Astrocyte (in vitro differentiated cells and primary cell): ENCODE results near the gene CHFR. TPM values are rescaled to one million over a fixed set of nuclear protein-coding genes. Genes with fewer than 3 reads are reported as not detected.

Experiments
- DNase-seq: peaks from one replicate; pipeline ENCODE4 v3.0.0-alpha.2; 2010; ENCODE audit warnings: low read depth
- FAIRE-seq: peaks from 2 replicates; lab custom pipeline; 2011; peaks lifted over from hg19 to GRCh38; lab: Jason Lieb, UNC
- H2AFZ ChIP-seq: 2 replicates; pipeline ENCODE4 v1.6.0; 2012; ENCODE audit warnings: low read depth, low read length, inconsistent platforms
- H3K27ac ChIP-seq: 2 replicates; pipeline ENCODE4 v1.5.1; 2011; ENCODE audit warnings: low read depth, low read length, inconsistent platforms
- H3K27me3 ChIP-seq: 2 replicates; pipeline ENCODE4 v1.6.0; 2011; ENCODE audit warnings: low read length, inconsistent platforms; ENCODE audit not compliant: insufficient read depth
- H3K36me3 ChIP-seq: 2 replicates; pipeline ENCODE4 v1.5.1; 2011; ENCODE audit warnings: low read length, inconsistent platforms; ENCODE audit not compliant: insufficient read depth
- H3K4me1 ChIP-seq: 2 replicates; pipeline ENCODE4 v1.5.1; 2011; ENCODE audit warnings: low read length, inconsistent platforms; ENCODE audit not compliant: insufficient read depth
- H3K4me2 ChIP-seq: 2 replicates; pipeline ENCODE4 v1.6.0; 2012; ENCODE audit warnings: low read length, inconsistent platforms
- H3K4me3 ChIP-seq: 2 replicates; pipeline ENCODE4 v1.5.1; 2011; ENCODE audit warnings: low read depth, mild to moderate bottlenecking, low read length, inconsistent platforms; ENCODE audit not compliant: insufficient read depth
- H3K79me2 ChIP-seq: 2 replicates; pipeline ENCODE4 v1.6.0; 2012; ENCODE audit warnings: mild to moderate bottlenecking, low read length, inconsistent platforms; ENCODE audit not compliant: insufficient read depth
- H3K9ac ChIP-seq: 2 replicates; pipeline ENCODE4 v1.6.0; 2012; ENCODE audit warnings: mild to moderate bottlenecking, low read length, inconsistent platforms
- H3K9me3 ChIP-seq: 2 replicates; pipeline ENCODE4 v1.5.1; 2012; ENCODE audit warnings: low read depth, mild to moderate bottlenecking, low read length, inconsistent platforms; ENCODE audit not compliant: insufficient read depth
- H4K20me1 ChIP-seq: 2 replicates; pipeline ENCODE4 v1.6.0; 2012; ENCODE audit warnings: low read length, inconsistent platforms; ENCODE audit not compliant: insufficient read depth
- H3K27ac Mint-ChIP-seq: one replicate; pipeline ENCODE4 v1.8.0; 2021; ENCODE audit warnings: mild to moderate bottlenecking, mixed read lengths; ENCODE audit not compliant: unreplicated experiment
- H3K27me3 Mint-ChIP-seq: one replicate; pipeline ENCODE4 v1.8.0; 2021; ENCODE audit warnings: low read depth, mixed read lengths; ENCODE audit not compliant: unreplicated experiment
- H3K36me3 Mint-ChIP-seq: one replicate; pipeline ENCODE4 v1.8.0; 2021; ENCODE audit warnings: low read depth, mixed read lengths; ENCODE audit not compliant: unreplicated experiment
- H3K4me1 Mint-ChIP-seq: one replicate; pipeline ENCODE4 v1.8.0; 2021; ENCODE audit warnings: low read depth, mixed read lengths; ENCODE audit not compliant: unreplicated experiment
- H3K4me3 Mint-ChIP-seq: one replicate; pipeline ENCODE4 v1.8.0; 2021; ENCODE audit warnings: mild to moderate bottlenecking, moderate library complexity, mixed read lengths; ENCODE audit not compliant: unreplicated experiment
- H3K9me3 Mint-ChIP-seq: one replicate; pipeline ENCODE4 v1.8.0; 2021; ENCODE audit warnings: mild to moderate bottlenecking, mixed read lengths; ENCODE audit not compliant: unreplicated experiment
- CTCF ChIP-seq: IDR thresholded peaks from 2 replicates; pipeline ENCODE4 v1.5.1; 2011; ENCODE audit warnings: low read depth, mild to moderate bottlenecking, inconsistent platforms, low read length, moderate library complexity; ENCODE audit not compliant: insufficient read depth
- EZH2 ChIP-seq: IDR thresholded peaks from 2 replicates; pipeline ENCODE4 v1.6.1; 2012; ENCODE audit warnings: mild to moderate bottlenecking, low read length, inconsistent platforms; ENCODE audit not compliant: insufficient read depth
- total RNA-seq: library from RNA; stranded (reverse); gene quantifications from 2 replicates; pipeline ENCODE4 v1.2.1, GENCODE V29; 2021

CHFR gene
- total RNA-seq, 1 donor from 2014 or later: 66.6 TPM

GRCh38 chr12:132806857-132807256, 80.5 kb downstream of the CHFR start:
- H3K27me3 ChIP-seq: no peaks in the 10 kb centered on the region
- H3K4me1 ChIP-seq: no peaks in the 10 kb centered on the region
- H3K79me2 ChIP-seq: peaks cover 56% of the 10 kb centered on the region
- H3K9ac ChIP-seq: no peak overlapping the region
- FAIRE-seq (no peak), DNase-seq (no peak)
- H4K20me1 ChIP-seq: peaks cover 80% of the 10 kb centered on the region
- Mint-ChIP-seq H3K36me3 (peaks cover 22% of the 10 kb centered on the region), H3K27me3 (no peaks in the 10 kb centered on the region), H3K4me3 (no peak overlapping the region), H3K9me3 (no peaks in the 10 kb centered on the region), H3K27ac (no peak overlapping the region), H3K4me1 (peaks cover 10% of the 10 kb centered on the region)
- no peak overlapping the region for H3K4me3 ChIP-seq
- TF ChIP-seq CTCF: no peak
- no peak for TF ChIP-seq EZH2
- H3K27ac ChIP-seq: no peak overlapping the region
- no peak overlapping the region for H3K4me2 ChIP-seq
- H3K9me3 ChIP-seq: no peaks in the 10 kb centered on the region
- no peak overlapping the region for H2AFZ ChIP-seq
- peaks cover 42% of the 10 kb centered on the region for H3K36me3 ChIP-seq

GRCh38 chr12:132804426-132804861, 83.0 kb downstream of the CHFR start:
- H3K4me1 ChIP-seq: no peaks in the 10 kb centered on the region
- no peak overlapping the region for H3K4me2 ChIP-seq
- DNase-seq (no peak), FAIRE-seq (no peak)
- no peaks in the 10 kb centered on the region for H3K27me3 Mint-ChIP-seq
- H3K4me3 ChIP-seq: no peak overlapping the region
- peaks cover 25% of the 10 kb centered on the region for H3K36me3 Mint-ChIP-seq
- no peak for TF ChIP-seq CTCF
- TF ChIP-seq EZH2: no peak
- peaks cover 84% of the 10 kb centered on the region for H4K20me1 ChIP-seq
- H3K9ac ChIP-seq: no peak overlapping the region
- H3K4me3 Mint-ChIP-seq: no peak overlapping the region
- peaks cover 61% of the 10 kb centered on the region for H3K36me3 ChIP-seq
- H3K9me3 Mint-ChIP-seq: no peaks in the 10 kb centered on the region
- peaks cover 10% of the 10 kb centered on the region for H3K4me1 Mint-ChIP-seq
- H2AFZ ChIP-seq: no peak overlapping the region
- H3K9me3 ChIP-seq: no peaks in the 10 kb centered on the region
- no peak overlapping the region for H3K27ac Mint-ChIP-seq
- H3K27ac ChIP-seq: no peak overlapping the region
- H3K79me2 ChIP-seq: peaks cover 74% of the 10 kb centered on the region
- H3K27me3 ChIP-seq: no peaks in the 10 kb centered on the region

GRCh38 chr12:132803888-132804287, 83.5 kb downstream of the CHFR start:
- no peak overlapping the region for H3K9ac ChIP-seq
- no peaks in the 10 kb centered on the region for H3K9me3 ChIP-seq
- Mint-ChIP-seq H3K9me3 (no peaks in the 10 kb centered on the region), H3K27me3 (no peaks in the 10 kb centered on the region), H3K36me3 (peaks cover 23% of the 10 kb centered on the region), H3K4me3 (no peak overlapping the region), H3K4me1 (peaks cover 10% of the 10 kb centered on the region), H3K27ac (peak overlapping the region; percentile 66)
- peak; percentile 41 for DNase-seq
- H3K4me2 ChIP-seq: no peak overlapping the region
- no peak overlapping the region for H3K4me3 ChIP-seq
- H3K4me1 ChIP-seq: no peaks in the 10 kb centered on the region
- no peak overlapping the region for H3K27ac ChIP-seq
- H3K27me3 ChIP-seq: no peaks in the 10 kb centered on the region
- H2AFZ ChIP-seq: no peak overlapping the region
- TF ChIP-seq CTCF (no peak), EZH2 (no peak)
- peaks cover 67% of the 10 kb centered on the region for H3K36me3 ChIP-seq
- FAIRE-seq: no peak
- peaks cover 87% of the 10 kb centered on the region for H4K20me1 ChIP-seq
- peaks cover 78% of the 10 kb centered on the region for H3K79me2 ChIP-seq
